Lung (tissue), 12 donors: ENCODE data around the gene DACT3. TPM values are rescaled to one million over a fixed set of nuclear protein-coding genes. Genes with fewer than 3 reads are reported as not detected.
A peak's percentile ranks its signal among the peaks of the same experiment; 100 is the strongest.

Experiments
- ATAC-seq: fragments of 200-7000 bp; cut with Tn5 transposase; one replicate; pipeline ENCODE4 v1.9.1; 2020; ENCODE audit warnings: moderate number of reproducible peaks; ENCODE audit not compliant: insufficient read depth, low FRiP score
- DNase-seq, 3 donors: peaks; one replicate each; pipeline ENCODE4 v3.0.0-alpha.2; 2013 to 2017
- H3K27ac ChIP-seq, 2 donors: one replicate each; pipeline ENCODE4 v1.5.1; 2013; ENCODE audit warnings: mild to moderate bottlenecking in 2 of 2, moderate library complexity in 2 of 2, control low read depth in 1 of 2, inconsistent platforms in 1 of 2, low read depth in 1 of 2, low read length in 1 of 2
- H3K27me3 ChIP-seq, 3 donors: one replicate each; pipeline ENCODE4 v1.5.1; 2013; ENCODE audit warnings: low read length in 2 of 3; ENCODE audit not compliant: control insufficient read depth in 3 of 3, insufficient read depth in 3 of 3
- H3K36me3 ChIP-seq, 4 donors: one replicate each; pipeline ENCODE4 v1.5.1; 2013; ENCODE audit warnings: low read length in 4 of 4, mild to moderate bottlenecking in 1 of 4, moderate library complexity in 1 of 4; ENCODE audit not compliant: control insufficient read depth in 4 of 4, insufficient read depth in 4 of 4
- H3K4me1 ChIP-seq, 5 donors: one replicate each; pipeline ENCODE4 v1.5.1; 2013; ENCODE audit warnings: low read length in 5 of 5, mild to moderate bottlenecking in 2 of 5, moderate library complexity in 1 of 5; ENCODE audit not compliant: control insufficient read depth in 5 of 5, insufficient read depth in 5 of 5
- H3K4me3 ChIP-seq: one replicate; pipeline ENCODE4 v1.5.1; 2013; ENCODE audit warnings: mild to moderate bottlenecking, control low read depth, moderate library complexity
- H3K9ac ChIP-seq, 2 donors: one replicate each; pipeline ENCODE4 v1.5.1; 2013; ENCODE audit warnings: low read length in 2 of 2, control low read depth in 1 of 2; ENCODE audit not compliant: insufficient read depth in 1 of 2
- H3K9me3 ChIP-seq, 4 donors: one replicate each; pipeline ENCODE4 v1.5.1; 2013; ENCODE audit warnings: low read length in 3 of 4, mild to moderate bottlenecking in 1 of 4, moderate library complexity in 1 of 4; ENCODE audit not compliant: control insufficient read depth in 4 of 4, insufficient read depth in 3 of 4
- CTCF ChIP-seq: IDR thresholded peaks from 2 replicates; pipeline ENCODE4 v1.5.1; 2012; ENCODE audit warnings: mild to moderate bottlenecking; ENCODE audit errors: control extremely low read depth, extremely low read depth
- WGBS, 2 donors: extraction: QIAGEN DNeasy Blood & Tissue Kit; methylation state at CpG; one replicate each; pipeline ENCODE4 v1.1.7; 2013; 5-methylcytosine and 5-hydroxymethylcytosine counted together
- polyA plus RNA-seq, 2 donors: library from polyadenylated mRNA; stranded (reverse); fragments of 200-250 nt; gene quantifications; one replicate each; pipeline ENCODE4 v1.2.1, GENCODE V29; 2013
- total RNA-seq, 2 donors: library from RNA; depleted of rRNA in 1 of 2; stranded (reverse); fragments of >200 nt in 1 of 2; gene quantifications; one replicate each; pipeline ENCODE4 v1.2.1, GENCODE V29; 2014 to 2021
- donor health status: control.
- donor health status: control.
- donor health status: Bipolar disorder and iron deficiency.
- donor health status: healthy.
- donor health status: DM: yes; HTN: yes; CAD: no.

Gene DACT3
- total and polyA plus RNA-seq, 4 donors = 2.8 to 14.0 (median 5.8) TPM

GRCh38 chr19:46696866-46697203, 35.9 kb upstream of the DACT3 start:
- DNase-seq = no peak
- Histone ChIP-seq H3K4me1 (peaks cover 0 to 3% (median 0%) of the 10 kb centered on the region in 5 donors), H3K4me3 (no peak overlapping the region), H3K27me3 (no peaks in the 10 kb centered on the region), H3K9me3 (no peaks in the 10 kb centered on the region), H3K9ac (no peak overlapping the region), H3K27ac (peak overlapping the region in 1 of 2 donors; percentile 42), H3K36me3 (peaks cover 0 to 74% (median 58%) of the 10 kb centered on the region in 4 donors)
- WGBS, 2 donors = 84% methylated on average over 9 of the region's 9 CpGs
- TF ChIP-seq CTCF = no peak
- no peak for ATAC-seq

- Histone ChIP-seq H3K4me1 (peaks cover 0 to 3% (median 0%) of the 10 kb centered on the region in 5 donors), H3K36me3 (peaks cover 0 to 74% (median 60%) of the 10 kb centered on the region in 4 donors), H3K27ac (no peak overlapping the region), H3K27me3 (no peaks in the 10 kb centered on the region), H3K9me3 (no peaks in the 10 kb centered on the region), H3K4me3 (no peak overlapping the region), H3K9ac (no peak overlapping the region)
- DNase-seq = no peak
- WGBS, 2 donors = 96% methylated on average over 10 of the region's 10 CpGs
- TF ChIP-seq CTCF = no peak
- ATAC-seq = no peak
Measured at GRCh38 chr19:46696052-46696451, 35.1 kb upstream of the DACT3 start.

GRCh38 chr19:46693760-46694159, 32.8 kb upstream of the DACT3 start:
- Histone ChIP-seq H3K9me3 (no peaks in the 10 kb centered on the region), H3K4me3 (no peak overlapping the region), H3K27ac (no peak overlapping the region), H3K9ac (no peak overlapping the region), H3K4me1 (peaks cover 0 to 3% (median 0%) of the 10 kb centered on the region in 5 donors), H3K27me3 (no peaks in the 10 kb centered on the region), H3K36me3 (peaks cover 6 to 71% (median 57%) of the 10 kb centered on the region in 4 donors)
- WGBS, 2 donors = 94 to 98% methylated on average over 22 of the region's 22 CpGs
- ATAC-seq = no peak
- no peak for DNase-seq
- TF ChIP-seq CTCF = no peak
